Skeletal muscle satellite cell (primary cell): Measurements from ENCODE around the gene NXNL1.
A peak's percentile ranks its signal among the peaks of the same experiment; 100 is the strongest.

Experiments used
- H3K27me3 ChIP-seq: 2 replicates; pipeline ENCODE4 v1.7.0; 2013; ENCODE audit warnings: low read length; ENCODE audit not compliant: control insufficient read depth, insufficient read depth
- H3K36me3 ChIP-seq: 2 replicates; pipeline ENCODE4 v1.7.0; 2013; ENCODE audit warnings: mild to moderate bottlenecking, control low read depth, low read length; ENCODE audit not compliant: insufficient read depth
- H3K4me1 ChIP-seq: 2 replicates; pipeline ENCODE4 v1.7.0; 2013; ENCODE audit warnings: low read length; ENCODE audit not compliant: control insufficient read depth, insufficient read depth
- H3K4me2 ChIP-seq: 2 replicates; pipeline ENCODE4 v1.7.0; 2013; ENCODE audit warnings: mild to moderate bottlenecking, low read length
- H3K4me3 ChIP-seq: 2 replicates; pipeline ENCODE4 v1.7.0; 2013; ENCODE audit warnings: low read length
- H3K9ac ChIP-seq: 2 replicates; pipeline ENCODE4 v1.7.0; 2013; ENCODE audit warnings: mild to moderate bottlenecking, low read depth, low read length, moderate library complexity
- H3K9me3 ChIP-seq: replicated peaks from 2 replicates; pipeline ENCODE4 v1.7.0; 2013; ENCODE audit warnings: mild to moderate bottlenecking, control low read depth, low read length

The NXNL1 gene

DNA sequence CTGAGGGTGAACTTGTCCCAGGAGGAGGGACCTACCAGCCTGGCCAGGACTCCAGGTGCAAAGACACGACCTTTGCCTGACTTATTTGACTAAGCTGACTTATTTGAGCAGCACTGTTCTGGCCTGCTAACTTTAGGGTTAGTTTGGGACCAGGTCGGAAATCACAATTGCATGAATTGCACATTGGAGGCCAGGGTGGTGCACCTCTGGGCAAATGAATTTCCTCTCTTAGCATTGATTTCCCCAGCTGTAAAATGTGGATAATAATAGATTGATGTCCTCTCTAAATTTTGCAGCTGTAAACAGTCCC lies 53.9 kb downstream of the NXNL1 start:
- H3K27me3 ChIP-seq: peaks cover 6% of the 10 kb centered on the region
- H3K4me3 ChIP-seq: no peak overlapping the region
- peaks cover 13% of the 10 kb centered on the region for H3K4me1 ChIP-seq
- no peak overlapping the region for H3K4me2 ChIP-seq
- no peak overlapping the region for H3K9ac ChIP-seq
- no peaks in the 10 kb centered on the region for H3K9me3 ChIP-seq
- H3K36me3 ChIP-seq: no peaks in the 10 kb centered on the region

DNA sequence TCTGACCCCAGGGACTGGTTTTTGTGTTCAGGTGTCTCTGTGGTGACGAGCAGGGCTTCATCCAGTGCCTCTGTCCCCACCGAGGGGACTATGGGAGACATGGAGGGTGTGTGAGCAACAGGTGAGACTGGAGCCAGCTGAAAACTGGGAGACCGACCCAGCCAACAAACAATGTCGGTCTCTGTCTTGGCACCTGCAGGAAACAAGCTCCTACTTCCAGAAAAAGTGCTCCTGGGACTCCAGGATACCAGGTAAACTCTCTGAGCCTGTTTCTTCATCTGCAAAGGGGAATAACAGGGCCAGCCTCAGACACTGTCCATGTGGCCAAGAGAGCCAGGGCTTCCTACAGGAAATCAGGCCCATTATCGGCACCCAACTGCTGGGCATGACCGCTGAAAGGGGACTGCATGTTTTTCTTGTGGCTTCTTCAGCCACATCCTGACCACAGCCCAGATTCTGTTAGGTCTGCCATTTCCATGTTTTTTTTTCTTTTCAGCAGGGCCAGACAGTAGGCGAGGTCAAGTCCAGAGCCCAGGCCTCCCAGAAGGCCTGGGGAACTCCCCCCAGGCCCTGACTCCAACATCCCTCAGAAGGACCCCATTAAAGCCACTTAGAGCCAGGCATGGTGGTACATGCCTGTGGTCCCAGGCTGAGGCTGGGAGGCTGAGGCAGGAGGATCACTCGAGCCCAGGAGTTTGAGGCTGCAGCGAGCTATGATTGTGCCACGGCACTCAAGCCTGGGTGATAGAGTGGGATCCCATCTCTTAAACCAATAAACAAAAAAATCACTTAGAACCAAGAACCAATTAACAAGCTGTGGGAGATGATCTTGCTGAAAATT lies 54.5 kb downstream of the NXNL1 start:
- Histone ChIP-seq H3K4me2 (peak overlapping the region; percentile 21), H3K27me3 (peaks cover 4% of the 10 kb centered on the region), H3K9ac (no peak overlapping the region), H3K9me3 (no peaks in the 10 kb centered on the region), H3K36me3 (no peaks in the 10 kb centered on the region), H3K4me1 (peaks cover 13% of the 10 kb centered on the region), H3K4me3 (no peak overlapping the region)
